ENCODE data around the gene ITGA3. TPM values are rescaled to one million over a fixed set of nuclear protein-coding genes. Genes with fewer than 3 reads are reported as not detected.

The ITGA3 gene
- total and polyA plus RNA-seq, 2 of the 13 experiments (the other 11 are each of a cell fraction or from before 2014, with no cell fraction given), result 0.48 to 0.69 TPM

DNA sequence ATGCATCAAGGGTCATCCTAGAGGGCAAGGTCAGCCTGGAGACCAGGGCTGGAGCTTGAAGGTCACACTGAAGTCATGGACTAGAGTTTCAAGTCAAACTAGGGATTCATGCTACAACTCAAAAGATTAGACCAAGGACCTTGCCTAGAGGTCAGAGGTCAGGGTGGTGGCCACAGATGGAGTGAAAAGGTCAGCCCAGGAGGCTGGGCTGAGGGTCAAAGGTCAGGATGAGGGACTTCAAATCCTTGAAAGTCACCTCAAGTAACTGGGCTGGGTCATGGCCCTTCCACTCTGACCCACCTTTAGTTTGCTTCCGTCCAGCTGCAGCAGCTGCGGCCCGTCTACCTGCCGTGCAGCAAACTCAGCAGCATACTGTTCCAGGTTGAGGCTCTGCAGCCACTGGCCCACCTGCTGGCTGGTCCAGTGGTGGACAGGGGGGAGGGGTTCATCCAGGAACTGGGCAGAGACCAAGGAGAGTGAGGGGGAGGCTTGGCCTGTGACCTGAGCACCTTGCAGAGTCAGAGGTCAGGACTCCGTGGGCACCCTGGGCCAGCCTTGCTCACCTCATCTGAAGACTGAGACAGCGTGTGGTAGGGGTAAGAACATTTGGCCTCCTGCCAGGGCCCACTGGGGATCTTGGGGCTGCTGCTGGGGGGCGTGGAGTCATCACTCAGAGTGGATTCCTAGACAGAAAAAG is 57.9 kb downstream of the ITGA3 start (continued):
- TF ChIP-seq HHEX (CRISPR knock-in tag; IDR thresholded peaks at IDR 0.05) (no peak), NONO (IDR thresholded peaks at IDR 0.05) (no peak), NONO (CRISPR knock-in tag; conservative IDR thresholded peaks at IDR 0.05) (0 out of 2 replicates have a peak, but pooled peaks have one; percentile 28), CREB1 (IDR thresholded peaks at IDR 0.05) (no peak), CREB1 (CRISPR knock-in tag; IDR thresholded peaks at IDR 0.05) (no peak), ZSCAN12 (CRISPR knock-in tag; IDR thresholded peaks at IDR 0.05) (no peak), SOX6 (IDR thresholded peaks at IDR 0.05) (no peak), SOX6 (CRISPR knock-in tag; IDR thresholded peaks at IDR 0.05) (no peak), NFATC3 (CRISPR knock-in tag; IDR thresholded peaks at IDR 0.05) (no peak), SNAPC2 (CRISPR knock-in tag; IDR thresholded peaks at IDR 0.05) (no peak), KDM2A (CRISPR knock-in tag; IDR thresholded peaks at IDR 0.05; ENCODE audit: borderline replicate concordance, low read depth) (0 out of 2 replicates have a peak, but pooled peaks have one; percentile 37), EZH2 (conservative IDR thresholded peaks at IDR 0.05; ENCODE audit: low read depth, low read length) (no peak), ZNF136 (CRISPR knock-in tag; IDR thresholded peaks at IDR 0.05; ENCODE audit: low read depth) (no peak), ZNF260 (CRISPR knock-in tag; IDR thresholded peaks at IDR 0.05; ENCODE audit: borderline replicate concordance, low read depth) (no peak), MLLT10 (CRISPR knock-in tag; IDR thresholded peaks at IDR 0.05) (no peak), ZNF562 (CRISPR knock-in tag; IDR thresholded peaks at IDR 0.05; ENCODE audit: borderline replicate concordance) (no peak), ERF (CRISPR knock-in tag; IDR thresholded peaks at IDR 0.05) (no peak), ZNF567 (CRISPR knock-in tag; IDR thresholded peaks at IDR 0.05; ENCODE audit: borderline replicate concordance) (no peak), MATR3 (CRISPR knock-in tag; IDR thresholded peaks at IDR 0.05) (no peak)
- TF ChIP-seq, protein P1, sequence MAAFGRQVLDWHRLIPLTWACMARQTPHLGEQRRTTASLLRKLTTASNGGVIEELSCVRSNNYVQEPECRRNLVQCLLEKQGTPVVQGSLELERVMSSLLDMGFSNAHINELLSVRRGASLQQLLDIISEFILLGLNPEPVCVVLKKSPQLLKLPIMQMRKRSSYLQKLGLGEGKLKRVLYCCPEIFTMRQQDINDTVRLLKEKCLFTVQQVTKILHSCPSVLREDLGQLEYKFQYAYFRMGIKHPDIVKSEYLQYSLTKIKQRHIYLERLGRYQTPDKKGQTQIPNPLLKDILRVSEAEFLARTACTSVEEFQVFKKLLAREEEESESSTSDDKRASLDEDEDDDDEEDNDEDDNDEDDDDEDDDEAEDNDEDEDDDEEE (CRISPR knock-in tag; IDR thresholded peaks at IDR 0.05), result no peak
- TF ChIP-seq, protein P2, sequence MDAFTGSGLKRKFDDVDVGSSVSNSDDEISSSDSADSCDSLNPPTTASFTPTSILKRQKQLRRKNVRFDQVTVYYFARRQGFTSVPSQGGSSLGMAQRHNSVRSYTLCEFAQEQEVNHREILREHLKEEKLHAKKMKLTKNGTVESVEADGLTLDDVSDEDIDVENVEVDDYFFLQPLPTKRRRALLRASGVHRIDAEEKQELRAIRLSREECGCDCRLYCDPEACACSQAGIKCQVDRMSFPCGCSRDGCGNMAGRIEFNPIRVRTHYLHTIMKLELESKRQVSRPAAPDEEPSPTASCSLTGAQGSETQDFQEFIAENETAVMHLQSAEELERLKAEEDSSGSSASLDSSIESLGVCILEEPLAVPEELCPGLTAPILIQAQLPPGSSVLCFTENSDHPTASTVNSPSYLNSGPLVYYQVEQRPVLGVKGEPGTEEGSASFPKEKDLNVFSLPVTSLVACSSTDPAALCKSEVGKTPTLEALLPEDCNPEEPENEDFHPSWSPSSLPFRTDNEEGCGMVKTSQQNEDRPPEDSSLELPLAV (CRISPR knock-in tag; conservative IDR thresholded peaks at IDR 0.05; ENCODE audit: low read depth), result no peak
- TF ChIP-seq, protein P3, sequence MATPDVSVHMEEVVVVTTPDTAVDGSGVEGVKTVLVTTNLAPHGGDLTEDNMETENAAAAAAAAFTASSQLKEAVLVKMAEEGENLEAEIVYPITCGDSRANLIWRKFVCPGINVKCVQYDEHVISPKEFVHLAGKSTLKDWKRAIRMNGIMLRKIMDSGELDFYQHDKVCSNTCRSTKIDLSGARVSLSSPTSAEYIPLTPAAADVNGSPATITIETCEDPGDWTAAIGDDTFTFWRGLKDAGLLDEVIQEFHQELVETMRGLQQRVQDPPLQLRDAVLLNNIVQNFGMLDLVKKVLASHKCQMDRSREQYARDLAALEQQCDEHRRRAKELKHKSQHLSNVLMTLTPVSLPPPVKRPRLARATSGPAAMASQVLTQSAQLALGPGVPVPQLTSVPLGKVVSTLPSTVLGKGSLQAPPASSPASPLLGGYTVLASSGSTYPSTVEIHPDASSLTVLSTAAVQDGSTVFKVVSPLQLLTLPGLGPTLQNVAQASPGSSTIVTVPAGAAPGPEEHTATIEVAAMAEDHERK (CRISPR knock-in tag; IDR thresholded peaks at IDR 0.05; ENCODE audit: low read depth), result no peak
- TF ChIP-seq, protein P4, sequence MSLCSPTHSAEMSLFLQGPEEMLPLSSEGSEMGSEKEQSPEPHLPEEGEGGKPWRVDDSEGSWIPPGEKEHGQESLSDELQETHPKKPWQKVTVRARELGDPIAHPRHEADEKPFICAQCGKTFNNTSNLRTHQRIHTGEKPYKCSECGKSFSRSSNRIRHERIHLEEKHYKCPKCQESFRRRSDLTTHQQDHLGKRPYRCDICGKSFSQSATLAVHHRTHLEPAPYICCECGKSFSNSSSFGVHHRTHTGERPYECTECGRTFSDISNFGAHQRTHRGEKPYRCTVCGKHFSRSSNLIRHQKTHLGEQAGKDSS (CRISPR knock-in tag; IDR thresholded peaks at IDR 0.05; ENCODE audit: borderline replicate concordance, low read depth), result no peak
- TF ChIP-seq, protein P5, sequence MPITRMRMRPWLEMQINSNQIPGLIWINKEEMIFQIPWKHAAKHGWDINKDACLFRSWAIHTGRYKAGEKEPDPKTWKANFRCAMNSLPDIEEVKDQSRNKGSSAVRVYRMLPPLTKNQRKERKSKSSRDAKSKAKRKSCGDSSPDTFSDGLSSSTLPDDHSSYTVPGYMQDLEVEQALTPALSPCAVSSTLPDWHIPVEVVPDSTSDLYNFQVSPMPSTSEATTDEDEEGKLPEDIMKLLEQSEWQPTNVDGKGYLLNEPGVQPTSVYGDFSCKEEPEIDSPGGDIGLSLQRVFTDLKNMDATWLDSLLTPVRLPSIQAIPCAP (CRISPR knock-in tag; IDR thresholded peaks at IDR 0.05; ENCODE audit: low read depth), result no peak
- TF ChIP-seq, protein P6, sequence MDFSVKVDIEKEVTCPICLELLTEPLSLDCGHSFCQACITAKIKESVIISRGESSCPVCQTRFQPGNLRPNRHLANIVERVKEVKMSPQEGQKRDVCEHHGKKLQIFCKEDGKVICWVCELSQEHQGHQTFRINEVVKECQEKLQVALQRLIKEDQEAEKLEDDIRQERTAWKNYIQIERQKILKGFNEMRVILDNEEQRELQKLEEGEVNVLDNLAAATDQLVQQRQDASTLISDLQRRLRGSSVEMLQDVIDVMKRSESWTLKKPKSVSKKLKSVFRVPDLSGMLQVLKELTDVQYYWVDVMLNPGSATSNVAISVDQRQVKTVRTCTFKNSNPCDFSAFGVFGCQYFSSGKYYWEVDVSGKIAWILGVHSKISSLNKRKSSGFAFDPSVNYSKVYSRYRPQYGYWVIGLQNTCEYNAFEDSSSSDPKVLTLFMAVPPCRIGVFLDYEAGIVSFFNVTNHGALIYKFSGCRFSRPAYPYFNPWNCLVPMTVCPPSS (IDR thresholded peaks at IDR 0.05), result no peak
